ENCODE measurements around the gene ZBP1. TPM values are rescaled to one million over a fixed set of nuclear protein-coding genes. Genes with fewer than 3 reads are reported as not detected.
A peak's percentile ranks its signal among the peaks of the same experiment; 100 is the strongest.

ZBP1 gene
- polyA plus RNA-seq, 1 experiment, result not detected

- no peaks in the 10 kb centered on the region; the same call in 1 of the 2 replicates for H3K9me3 ChIP-seq (ENCODE audit: control insufficient read depth, insufficient read depth, low read length)
- no peaks in the 10 kb centered on the region for H3K27me3 ChIP-seq (ENCODE audit: control insufficient read depth, insufficient read depth, low read length)
- DNase-seq (ENCODE audit: low read depth, low spot score), result no peak
- no peak for TF ChIP-seq CTCF (IDR thresholded peaks at IDR 0.05; ENCODE audit: low read depth, low read length)
- H3K27ac ChIP-seq (ENCODE audit: low read depth, low read length), result no peak overlapping the region
- H3K4me3 ChIP-seq (ENCODE audit: low read depth, low read length), result no peak overlapping the region
- POLR2A ChIA-PET, result no interaction called here
- CTCF ChIA-PET, result interaction anchor here (1.3 to 3.9 kb wide), 2 partner anchors 9 to 431 kb away, joined by 3 to 32 read pairs; no protein-coding TSS in a partner anchor
Observed at GRCh38 chr20:57655809-57656155, 35.6 kb upstream of the ZBP1 start.

- no peak overlapping the region for H3K4me3 ChIP-seq (ENCODE audit: low read depth, low read length)
- no peaks in the 10 kb centered on the region for H3K27me3 ChIP-seq (ENCODE audit: control insufficient read depth, insufficient read depth, low read length)
- no peaks in the 10 kb centered on the region; the same call in 1 of the 2 replicates for H3K9me3 ChIP-seq (ENCODE audit: control insufficient read depth, insufficient read depth, low read length)
- no peak for TF ChIP-seq CTCF (IDR thresholded peaks at IDR 0.05; ENCODE audit: low read depth, low read length)
- DNase-seq (ENCODE audit: low read depth, low spot score), result no peak
- ChIA-PET POLR2A (interaction anchor here (0.6 kb wide), 1 partner anchor 292 kb away, joined by 4 read pairs; no protein-coding TSS in a partner anchor), CTCF (interaction anchor here (0.6 to 3.9 kb wide), 7 partner anchors 10 to 553 kb away, joined by 3 to 32 read pairs (median 6); no protein-coding TSS in a partner anchor)
- H3K27ac ChIP-seq (ENCODE audit: low read depth, low read length), result no peak overlapping the region
Observed at GRCh38 chr20:57654998-57655808, 35.0 kb upstream of the ZBP1 start.

GRCh38 chr20:57654363-57654997 lies 34.3 kb upstream of the ZBP1 start:
- no peak overlapping the region for H3K4me3 ChIP-seq (ENCODE audit: low read depth, low read length)
- H3K27me3 ChIP-seq (ENCODE audit: control insufficient read depth, insufficient read depth, low read length), result no peaks in the 10 kb centered on the region
- H3K27ac ChIP-seq (ENCODE audit: low read depth, low read length), result no peak overlapping the region
- ChIA-PET CTCF (interaction anchor here (0.6 to 3.9 kb wide), 24 partner anchors 9 to 556 kb away, joined by 3 to 32 read pairs (median 4); no protein-coding TSS in a partner anchor), POLR2A (interaction anchor here (0.6 kb wide), 1 partner anchor 292 kb away, joined by 4 read pairs; no protein-coding TSS in a partner anchor)
- DNase-seq (ENCODE audit: low read depth, low spot score), result peak; percentile 30
- no peaks in the 10 kb centered on the region; the same call in 1 of the 2 replicates for H3K9me3 ChIP-seq (ENCODE audit: control insufficient read depth, insufficient read depth, low read length)
- peak; percentile 92 for TF ChIP-seq CTCF (IDR thresholded peaks at IDR 0.05; ENCODE audit: low read depth, low read length)

GRCh38 chr20:57653910-57654309 lies 33.7 kb upstream of the ZBP1 start:
- no peak for DNase-seq (ENCODE audit: low read depth, low spot score)
- Histone ChIP-seq H3K4me3 (ENCODE audit: low read depth, low read length) (no peak overlapping the region), H3K9me3 (ENCODE audit: control insufficient read depth, insufficient read depth, low read length) (no peaks in the 10 kb centered on the region; the same call in 1 of the 2 replicates), H3K27me3 (ENCODE audit: control insufficient read depth, insufficient read depth, low read length) (no peaks in the 10 kb centered on the region), H3K27ac (ENCODE audit: low read depth, low read length) (no peak overlapping the region)
- CTCF ChIA-PET, result interaction anchor here (0.7 to 3.9 kb wide), 21 partner anchors 9 to 556 kb away, joined by 3 to 32 read pairs (median 4); no protein-coding TSS in a partner anchor
- POLR2A ChIA-PET, result no interaction called here
- TF ChIP-seq CTCF (IDR thresholded peaks at IDR 0.05; ENCODE audit: low read depth, low read length), result no peak

Data from AG04450 (cell line).